Duodenal mucosa (tissue), 2 donors: Measurements from ENCODE around the gene HOXD11.

Experiments used
- H3K27ac ChIP-seq: one replicate; pipeline ENCODE4 v1.7.0; 2013; ENCODE audit warnings: low read depth, low read length
- H3K27me3 ChIP-seq, 2 donors: one replicate each; pipeline ENCODE4 v1.7.0; 2013; ENCODE audit warnings: low read length in 2 of 2, control low read depth in 1 of 2; ENCODE audit not compliant: insufficient read depth in 2 of 2, control insufficient read depth in 1 of 2
- H3K36me3 ChIP-seq, 2 donors: one replicate each; pipeline ENCODE4 v1.7.0; 2013; ENCODE audit warnings: low read length in 2 of 2, control low read depth in 1 of 2; ENCODE audit not compliant: insufficient read depth in 2 of 2, control insufficient read depth in 1 of 2
- H3K4me1 ChIP-seq, 2 donors: one replicate each; pipeline ENCODE4 v1.7.0; 2013; ENCODE audit warnings: low read length in 2 of 2, control low read depth in 1 of 2; ENCODE audit not compliant: insufficient read depth in 2 of 2, control insufficient read depth in 1 of 2
- H3K4me3 ChIP-seq, 2 donors: one replicate each; pipeline ENCODE4 v1.7.0; 2013; ENCODE audit warnings: low read length in 2 of 2, low read depth in 1 of 2
- H3K9ac ChIP-seq, 2 donors: one replicate each; pipeline ENCODE4 v1.7.0; 2013; ENCODE audit warnings: low read length in 2 of 2, low read depth in 1 of 2
- H3K9me3 ChIP-seq, 2 donors: one replicate each; pipeline ENCODE4 v1.7.0; 2013; ENCODE audit warnings: low read length in 2 of 2, control low read depth in 1 of 2; ENCODE audit not compliant: control insufficient read depth in 1 of 2

Gene HOXD11

GRCh38 chr2:176088048-176088936, 18.8 kb upstream of the HOXD11 start:
- H3K9ac ChIP-seq = no peak overlapping the region
- H3K9me3 ChIP-seq = no peaks in the 10 kb centered on the region
- H3K4me1 ChIP-seq = peaks cover 13 to 25% of the 10 kb centered on the region in 2 donors
- H3K36me3 ChIP-seq = no peaks in the 10 kb centered on the region
- H3K27ac ChIP-seq = no peak overlapping the region
- peaks cover 89 to 92% of the 10 kb centered on the region in 2 donors for H3K27me3 ChIP-seq
- peak overlapping the region; percentile 54 to 60 for H3K4me3 ChIP-seq

GRCh38 chr2:176088937-176089842, 17.9 kb upstream of the HOXD11 start:
- Histone ChIP-seq H3K9me3 (no peaks in the 10 kb centered on the region), H3K4me3 (no peak overlapping the region), H3K36me3 (no peaks in the 10 kb centered on the region), H3K9ac (no peak overlapping the region), H3K27ac (no peak overlapping the region), H3K27me3 (peaks cover 89 to 92% of the 10 kb centered on the region in 2 donors), H3K4me1 (peaks cover 16 to 31% of the 10 kb centered on the region in 2 donors)

GRCh38 chr2:176089843-176090395, 17.2 kb upstream of the HOXD11 start:
- H3K36me3 ChIP-seq = no peaks in the 10 kb centered on the region
- no peak overlapping the region for H3K9ac ChIP-seq
- H3K4me3 ChIP-seq = no peak overlapping the region
- no peaks in the 10 kb centered on the region for H3K9me3 ChIP-seq
- peaks cover 16 to 25% of the 10 kb centered on the region in 2 donors for H3K4me1 ChIP-seq
- no peak overlapping the region for H3K27ac ChIP-seq
- peaks cover 89 to 92% of the 10 kb centered on the region in 2 donors for H3K27me3 ChIP-seq

- peaks cover 89 to 92% of the 10 kb centered on the region in 2 donors for H3K27me3 ChIP-seq
- H3K36me3 ChIP-seq = no peaks in the 10 kb centered on the region
- H3K4me3 ChIP-seq = no peak overlapping the region
- H3K27ac ChIP-seq = no peak overlapping the region
- H3K9ac ChIP-seq = no peak overlapping the region
- H3K4me1 ChIP-seq = peaks cover 16 to 23% of the 10 kb centered on the region in 2 donors
- no peaks in the 10 kb centered on the region for H3K9me3 ChIP-seq
Measured at GRCh38 chr2:176090862-176091261, 16.2 kb upstream of the HOXD11 start.

- Histone ChIP-seq H3K27ac (no peak overlapping the region), H3K27me3 (peaks cover 89 to 92% of the 10 kb centered on the region in 2 donors), H3K36me3 (no peaks in the 10 kb centered on the region), H3K9ac (no peak overlapping the region), H3K4me3 (no peak overlapping the region), H3K4me1 (peaks cover 17 to 19% of the 10 kb centered on the region in 2 donors), H3K9me3 (no peaks in the 10 kb centered on the region)
Measured at GRCh38 chr2:176091329-176092258, 15.5 kb upstream of the HOXD11 start.

- H3K4me3 ChIP-seq = peak within 1 kb of the TSS in 1 of 2 donors; percentile 44
- no peaks in the 10 kb centered on the region for H3K9me3 ChIP-seq
- H3K36me3 ChIP-seq = no peaks in the 10 kb centered on the region
- no peak within 1 kb of the TSS for H3K9ac ChIP-seq
- peaks cover 22 to 28% of the 10 kb centered on the region in 2 donors for H3K4me1 ChIP-seq
- H3K27ac ChIP-seq = no peak within 1 kb of the TSS
- H3K27me3 ChIP-seq = peaks cover 90 to 91% of the 10 kb centered on the region in 2 donors
Measured at GRCh38 chr2:176092270-176093144, 14.6 kb upstream of the HOXD11 start, which contains the start of gene HOXD13. Gene HOXD13 (plus strand): TSS chr2:176092721. CDS start chr2:176092891, 170 bp downstream.

- H3K36me3 ChIP-seq = no peaks in the 10 kb centered on the region
- H3K27me3 ChIP-seq = peaks cover 90 to 91% of the 10 kb centered on the region in 2 donors
- H3K9me3 ChIP-seq = no peaks in the 10 kb centered on the region
Measured at GRCh38 chr2:176093145-176093897, 13.8 kb upstream of the HOXD11 start.

GRCh38 chr2:176093898-176094249, 13.2 kb upstream of the HOXD11 start:
- Histone ChIP-seq H3K27ac (no peak overlapping the region), H3K9ac (no peak overlapping the region), H3K36me3 (no peaks in the 10 kb centered on the region), H3K4me3 (no peak overlapping the region), H3K27me3 (peaks cover 90 to 91% of the 10 kb centered on the region in 2 donors), H3K4me1 (peaks cover 13 to 24% of the 10 kb centered on the region in 2 donors), H3K9me3 (no peaks in the 10 kb centered on the region)

More at GRCh38 chr2:176093145-176093897, 13.8 kb upstream of the HOXD11 start:
- Histone ChIP-seq H3K4me1 (peaks cover 16 to 27% of the 10 kb centered on the region in 2 donors), H3K27ac (no peak overlapping the region), H3K4me3 (peak overlapping the region in 1 of 2 donors; percentile 44), H3K9ac (no peak overlapping the region)
